GM10266 (cell line): ENCODE measurements around the gene HSPA12B.
A peak's percentile ranks its signal among the peaks of the same experiment; 100 is the strongest.

Experiments used
- DNase-seq: peaks from one replicate; pipeline ENCODE4 v3.0.0; 2012; ENCODE audit errors: extremely low spot score
- CTCF ChIP-seq: IDR thresholded peaks from 2 replicates; pipeline ENCODE4 v1.5.1; 2012; ENCODE audit warnings: mild to moderate bottlenecking, low read depth; ENCODE audit not compliant: control insufficient read depth, insufficient read depth; ENCODE audit errors: missing control alignments

The HSPA12B gene

GRCh38 chr20:3794701-3795420, 62.4 kb downstream of the HSPA12B start:
- no peak for DNase-seq
- no peak for TF ChIP-seq CTCF

- DNase-seq, result peak; percentile 92
- no peak for TF ChIP-seq CTCF
These were observed 63.3 kb downstream of the HSPA12B start, which contains the start of gene CDC25B for GRCh38 chr20:3795511-3796468. CDC25B (plus strand) TSS chr20:3796310; CDS start chr20:3796532, 222 bp downstream.

- DNase-seq, result no peak
- no peak for TF ChIP-seq CTCF
These were observed 64.2 kb downstream of the HSPA12B start for GRCh38 chr20:3796477-3797225.

GRCh38 chr20:3797226-3797545, 64.7 kb downstream of the HSPA12B start:
- DNase-seq, result no peak
- TF ChIP-seq CTCF, result no peak

GRCh38 chr20:3797592-3798372, 65.3 kb downstream of the HSPA12B start:
- no peak for TF ChIP-seq CTCF
- DNase-seq, result no peak

- TF ChIP-seq CTCF, result no peak
- DNase-seq, result no peak
These were observed 65.9 kb downstream of the HSPA12B start for GRCh38 chr20:3798373-3798768.
